Measurements from ENCODE around the gene ISOC2.

The ISOC2 gene, protein sequence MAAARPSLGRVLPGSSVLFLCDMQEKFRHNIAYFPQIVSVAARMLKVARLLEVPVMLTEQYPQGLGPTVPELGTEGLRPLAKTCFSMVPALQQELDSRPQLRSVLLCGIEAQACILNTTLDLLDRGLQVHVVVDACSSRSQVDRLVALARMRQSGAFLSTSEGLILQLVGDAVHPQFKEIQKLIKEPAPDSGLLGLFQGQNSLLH

DNA sequence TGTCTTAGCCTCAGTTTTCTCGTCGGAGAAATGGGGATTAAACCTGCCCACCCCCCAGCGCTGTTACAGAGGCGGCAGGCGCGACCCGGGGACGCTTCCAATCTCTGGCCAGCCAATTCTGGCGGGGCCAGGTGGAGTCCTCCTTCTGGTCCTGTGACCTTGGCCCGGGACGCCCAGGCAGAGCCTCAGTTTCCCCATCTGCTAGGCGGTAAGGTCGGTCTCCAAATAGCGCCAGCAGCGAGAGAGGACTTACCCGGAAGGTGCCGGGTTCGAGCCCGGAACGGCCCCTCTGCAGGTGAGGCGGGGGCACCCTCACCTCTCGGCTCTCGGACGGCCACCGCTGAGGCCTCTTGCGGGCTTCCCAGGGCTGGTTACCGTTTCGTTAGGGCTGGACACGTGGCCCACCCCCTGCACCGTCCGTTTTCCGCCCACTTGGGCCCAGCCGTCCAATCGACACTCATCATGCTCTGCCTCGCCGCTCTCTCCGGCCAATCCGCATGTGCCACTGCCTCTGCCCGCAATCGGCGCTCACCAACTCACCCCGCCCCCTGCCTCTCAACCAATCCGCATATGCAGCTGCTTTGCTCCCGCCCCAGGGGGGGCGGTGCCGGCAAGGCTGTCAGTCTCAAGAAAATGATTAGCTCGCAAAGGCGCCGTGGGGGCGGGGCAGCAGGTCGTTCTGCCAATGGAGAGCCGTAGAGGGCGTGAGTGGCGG, at the start of gene ISOC2:
Gene ISOC2, minus strand, starts transcription at position 384 of the 715 bp plus-strand sequence. CDS start 5,156 bp downstream, outside the sequence.
- peak within 1 kb of the TSS; percentile 67 for H3K4me3 ChIP-seq (ENCODE audit: low read depth, low read length)
- DNase-seq (ENCODE audit: low read depth) = peak; percentile 98
- TF ChIP-seq, protein P1, sequence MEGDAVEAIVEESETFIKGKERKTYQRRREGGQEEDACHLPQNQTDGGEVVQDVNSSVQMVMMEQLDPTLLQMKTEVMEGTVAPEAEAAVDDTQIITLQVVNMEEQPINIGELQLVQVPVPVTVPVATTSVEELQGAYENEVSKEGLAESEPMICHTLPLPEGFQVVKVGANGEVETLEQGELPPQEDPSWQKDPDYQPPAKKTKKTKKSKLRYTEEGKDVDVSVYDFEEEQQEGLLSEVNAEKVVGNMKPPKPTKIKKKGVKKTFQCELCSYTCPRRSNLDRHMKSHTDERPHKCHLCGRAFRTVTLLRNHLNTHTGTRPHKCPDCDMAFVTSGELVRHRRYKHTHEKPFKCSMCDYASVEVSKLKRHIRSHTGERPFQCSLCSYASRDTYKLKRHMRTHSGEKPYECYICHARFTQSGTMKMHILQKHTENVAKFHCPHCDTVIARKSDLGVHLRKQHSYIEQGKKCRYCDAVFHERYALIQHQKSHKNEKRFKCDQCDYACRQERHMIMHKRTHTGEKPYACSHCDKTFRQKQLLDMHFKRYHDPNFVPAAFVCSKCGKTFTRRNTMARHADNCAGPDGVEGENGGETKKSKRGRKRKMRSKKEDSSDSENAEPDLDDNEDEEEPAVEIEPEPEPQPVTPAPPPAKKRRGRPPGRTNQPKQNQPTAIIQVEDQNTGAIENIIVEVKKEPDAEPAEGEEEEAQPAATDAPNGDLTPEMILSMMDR (IDR thresholded peaks at IDR 0.05; ENCODE audit: low read depth, low read length) = no peak
- peak; percentile 92 for TF ChIP-seq MYC (IDR thresholded peaks at IDR 0.05; ENCODE audit: low read depth, low read length)
- peak; percentile 98 for TF ChIP-seq MAX (IDR thresholded peaks at IDR 0.05; ENCODE audit: low read depth, low read length)
- TF ChIP-seq POLR2A (IDR thresholded peaks at IDR 0.05; ENCODE audit: extremely low read depth, insufficient read length) = peak; percentile 54

DNA sequence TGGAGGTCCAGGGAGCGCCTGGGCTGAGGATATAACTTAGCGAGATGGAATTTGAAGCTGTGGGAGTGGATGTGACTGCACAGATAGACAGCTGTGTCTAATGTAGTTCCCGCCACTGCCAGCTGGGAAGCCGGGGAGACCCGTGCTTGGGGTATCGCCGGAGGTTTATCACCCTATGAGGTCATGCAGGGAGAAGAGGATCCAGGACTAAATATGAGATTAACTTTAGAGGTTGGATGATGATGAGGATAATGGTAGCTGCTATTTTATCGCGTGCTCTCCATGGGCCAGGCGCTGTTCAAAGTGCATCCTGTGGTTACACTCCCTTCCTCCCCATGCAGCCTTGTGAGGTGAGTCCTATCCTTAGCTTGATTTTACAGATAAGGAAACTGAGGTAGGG, 46.7 kb upstream of the ISOC2 start:
- no peak overlapping the region for H3K4me3 ChIP-seq (ENCODE audit: low read depth, low read length)
- TF ChIP-seq POLR2A (IDR thresholded peaks at IDR 0.05; ENCODE audit: extremely low read depth, insufficient read length) (no peak), MAX (IDR thresholded peaks at IDR 0.05; ENCODE audit: low read depth, low read length) (no peak), MYC (IDR thresholded peaks at IDR 0.05; ENCODE audit: low read depth, low read length) (no peak)
- TF ChIP-seq, protein P1 (IDR thresholded peaks at IDR 0.05; ENCODE audit: low read depth, low read length) = no peak
- no peak for DNase-seq (ENCODE audit: low read depth)

DNA sequence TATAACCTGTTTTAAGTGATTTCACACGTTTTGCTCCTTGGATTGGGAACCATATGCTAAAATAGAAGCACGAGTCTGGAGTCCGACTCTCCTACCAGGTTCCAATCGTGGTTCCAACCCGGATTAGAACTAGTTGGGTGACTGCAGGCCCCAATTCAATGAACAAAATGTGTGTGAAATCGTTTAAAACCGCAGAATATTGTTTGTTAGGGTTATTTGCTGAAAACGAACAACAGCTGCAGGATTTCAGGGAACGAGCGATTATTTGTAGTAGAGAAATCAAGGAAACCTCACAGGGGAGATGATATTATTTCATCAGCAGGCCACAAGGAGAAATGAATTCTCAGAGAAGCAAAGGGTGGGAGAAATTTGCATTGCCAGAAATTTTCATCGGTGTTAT, 43.5 kb upstream of the ISOC2 start:
- TF ChIP-seq MAX (IDR thresholded peaks at IDR 0.05; ENCODE audit: low read depth, low read length) (no peak), POLR2A (IDR thresholded peaks at IDR 0.05; ENCODE audit: extremely low read depth, insufficient read length) (no peak), MYC (IDR thresholded peaks at IDR 0.05; ENCODE audit: low read depth, low read length) (no peak)
- TF ChIP-seq, protein P1 (IDR thresholded peaks at IDR 0.05; ENCODE audit: low read depth, low read length) = no peak
- no peak overlapping the region for H3K4me3 ChIP-seq (ENCODE audit: low read depth, low read length)
- no peak for DNase-seq (ENCODE audit: low read depth)

DNA sequence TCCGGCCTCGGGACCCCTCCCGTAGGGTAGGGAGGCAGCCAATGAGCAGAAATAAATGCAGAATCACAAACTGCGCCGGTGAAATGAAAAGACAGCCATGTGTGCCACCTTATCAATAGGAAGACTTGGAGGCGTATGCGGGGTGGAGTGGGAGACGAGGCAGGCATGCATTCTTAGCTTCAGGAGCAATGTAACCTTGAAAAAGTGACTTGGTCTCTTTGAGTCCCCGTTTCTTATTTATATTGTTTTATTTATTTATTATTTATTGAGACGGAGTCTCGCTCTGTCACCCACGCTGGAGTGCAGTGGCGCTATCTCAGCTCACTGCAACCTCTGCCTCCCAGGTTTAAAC, 42.8 kb upstream of the ISOC2 start:
- TF ChIP-seq, protein P1 (IDR thresholded peaks at IDR 0.05; ENCODE audit: low read depth, low read length) = no peak
- TF ChIP-seq MAX (IDR thresholded peaks at IDR 0.05; ENCODE audit: low read depth, low read length) (no peak), POLR2A (IDR thresholded peaks at IDR 0.05; ENCODE audit: extremely low read depth, insufficient read length) (no peak)
- no peak for DNase-seq (ENCODE audit: low read depth)
- H3K4me3 ChIP-seq (ENCODE audit: low read depth, low read length) = no peak overlapping the region

- peak; percentile 74 for DNase-seq (ENCODE audit: low read depth)
- TF ChIP-seq MAX (IDR thresholded peaks at IDR 0.05; ENCODE audit: low read depth, low read length) (peak; percentile 90), POLR2A (IDR thresholded peaks at IDR 0.05; ENCODE audit: extremely low read depth, insufficient read length) (no peak), MYC (IDR thresholded peaks at IDR 0.05; ENCODE audit: low read depth, low read length) (peak; percentile 23; the same call in 1 of the 2 replicates)
- TF ChIP-seq, protein P1 (IDR thresholded peaks at IDR 0.05; ENCODE audit: low read depth, low read length) = peak; percentile 71
- no peak overlapping the region for H3K4me3 ChIP-seq (ENCODE audit: low read depth, low read length)
Measured at GRCh38 chr19:55503502-55504251, 42.2 kb upstream of the ISOC2 start.

All from NB4 (cell line).